H1 (cell line): ENCODE data around the gene MYL5.

Source experiments
- CBX5 ChIP-seq: fragments of 300-800, 300-1000 bp; sonication (generic); IDR thresholded peaks from 2 replicates; pipeline ENCODE4 v1.7.1; 2016; ENCODE audit warnings: antibody characterized with exemption, low read length, low read depth
- EP300 ChIP-seq, 2 experiments: IDR thresholded peaks; 1 replicate in 1 of 2; 2 replicates in 1 of 2; pipeline ENCODE4 v1.6.1; 2011 to 2012; ENCODE audit warnings: low read depth in 2 of 2, low read length in 2 of 2, mild to moderate bottlenecking in 2 of 2, borderline replicate concordance in 1 of 2, inconsistent platforms in 1 of 2, moderate library complexity in 1 of 2
- EZH2 ChIP-seq: fragments of 200-600 bp; sonication (generic); IDR thresholded peaks from 2 replicates; pipeline ENCODE4 v1.7.1; 2012; ENCODE audit warnings: low read depth, mild to moderate bottlenecking, moderate library complexity, low read length, inconsistent platforms; ENCODE audit not compliant: severe bottlenecking
- PHF8 ChIP-seq: fragments of 200-600 bp; sonication (generic); conservative IDR thresholded peaks from 2 replicates; pipeline ENCODE4 v1.7.1; 2012; ENCODE audit warnings: low read depth, mild to moderate bottlenecking, inconsistent platforms, low read length, moderate library complexity
- RAD21 ChIP-seq, 2 experiments: IDR thresholded peaks in 1 of 2; conservative IDR thresholded peaks in 1 of 2; 2 replicates each; pipeline ENCODE4 v1.6.1; 2011; ENCODE audit warnings: low read depth in 2 of 2, low read length in 2 of 2, improper control_type of control experiment in 1 of 2, inconsistent platforms in 1 of 2, mild to moderate bottlenecking in 1 of 2, moderate library complexity in 1 of 2
- TF ChIP-seq, protein P1 (sequence below): IDR thresholded peaks from 2 replicates; pipeline ENCODE4 v1.6.1; 2011; ENCODE audit warnings: low read depth, mild to moderate bottlenecking, low read length; ENCODE audit not compliant: insufficient read depth
- TF ChIP-seq, protein P2 (sequence below), 3 experiments: IDR thresholded peaks; 1 replicate in 2 of 3; 2 replicates in 1 of 3; pipeline versions ENCODE4 v1.5.1 to v1.6.1; 2011; ENCODE audit warnings: low read length in 3 of 3, mild to moderate bottlenecking in 3 of 3, inconsistent platforms in 2 of 3, low read depth in 1 of 3, moderate library complexity in 1 of 3; ENCODE audit not compliant: insufficient read depth in 1 of 3; ENCODE audit errors: control extremely low read depth in 1 of 3
- TF ChIP-seq, protein P3 (sequence below): IDR thresholded peaks from 2 replicates; pipeline ENCODE4 v1.6.1; 2012; ENCODE audit warnings: low read length, inconsistent platforms

DNA sequence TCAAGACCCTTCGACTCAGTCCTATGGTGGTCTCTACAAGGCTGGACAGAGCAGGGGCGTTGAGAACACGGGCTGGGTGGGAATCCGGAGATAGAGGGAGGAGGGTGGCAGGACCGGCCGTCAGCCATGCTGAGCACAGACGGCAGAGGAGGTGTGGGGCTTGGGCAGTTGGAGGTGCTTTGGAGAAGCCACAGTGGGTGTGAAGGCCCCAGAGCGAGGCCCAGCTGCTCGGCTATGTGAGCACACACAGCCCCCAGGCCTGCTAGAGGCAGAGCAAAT is 44.8 kb upstream of the MYL5 start:
- TF ChIP-seq CBX5 (no peak), EZH2 (no peak), RAD21 (IDR thresholded peaks at IDR 0.05 in 1 of 2, conservative IDR thresholded peaks at IDR 0.05 in 1 of 2; ENCODE audit: low read depth in 2 of 2, low read length in 2 of 2) (no peak), EP300 (IDR thresholded peaks at IDR 0.05; ENCODE audit: borderline replicate concordance in 1 of 2, low read depth in 2 of 2, low read length in 2 of 2) (no peak), PHF8 (no peak)
- TF ChIP-seq, protein P1, sequence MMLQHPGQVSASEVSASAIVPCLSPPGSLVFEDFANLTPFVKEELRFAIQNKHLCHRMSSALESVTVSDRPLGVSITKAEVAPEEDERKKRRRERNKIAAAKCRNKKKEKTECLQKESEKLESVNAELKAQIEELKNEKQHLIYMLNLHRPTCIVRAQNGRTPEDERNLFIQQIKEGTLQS, result no peak
- TF ChIP-seq, protein P2, sequence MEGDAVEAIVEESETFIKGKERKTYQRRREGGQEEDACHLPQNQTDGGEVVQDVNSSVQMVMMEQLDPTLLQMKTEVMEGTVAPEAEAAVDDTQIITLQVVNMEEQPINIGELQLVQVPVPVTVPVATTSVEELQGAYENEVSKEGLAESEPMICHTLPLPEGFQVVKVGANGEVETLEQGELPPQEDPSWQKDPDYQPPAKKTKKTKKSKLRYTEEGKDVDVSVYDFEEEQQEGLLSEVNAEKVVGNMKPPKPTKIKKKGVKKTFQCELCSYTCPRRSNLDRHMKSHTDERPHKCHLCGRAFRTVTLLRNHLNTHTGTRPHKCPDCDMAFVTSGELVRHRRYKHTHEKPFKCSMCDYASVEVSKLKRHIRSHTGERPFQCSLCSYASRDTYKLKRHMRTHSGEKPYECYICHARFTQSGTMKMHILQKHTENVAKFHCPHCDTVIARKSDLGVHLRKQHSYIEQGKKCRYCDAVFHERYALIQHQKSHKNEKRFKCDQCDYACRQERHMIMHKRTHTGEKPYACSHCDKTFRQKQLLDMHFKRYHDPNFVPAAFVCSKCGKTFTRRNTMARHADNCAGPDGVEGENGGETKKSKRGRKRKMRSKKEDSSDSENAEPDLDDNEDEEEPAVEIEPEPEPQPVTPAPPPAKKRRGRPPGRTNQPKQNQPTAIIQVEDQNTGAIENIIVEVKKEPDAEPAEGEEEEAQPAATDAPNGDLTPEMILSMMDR (IDR thresholded peaks at IDR 0.05; ENCODE audit: control extremely low read depth in 1 of 3, insufficient read depth in 1 of 3, low read depth in 1 of 3, low read length in 3 of 3), result no peak
- TF ChIP-seq, protein P3, sequence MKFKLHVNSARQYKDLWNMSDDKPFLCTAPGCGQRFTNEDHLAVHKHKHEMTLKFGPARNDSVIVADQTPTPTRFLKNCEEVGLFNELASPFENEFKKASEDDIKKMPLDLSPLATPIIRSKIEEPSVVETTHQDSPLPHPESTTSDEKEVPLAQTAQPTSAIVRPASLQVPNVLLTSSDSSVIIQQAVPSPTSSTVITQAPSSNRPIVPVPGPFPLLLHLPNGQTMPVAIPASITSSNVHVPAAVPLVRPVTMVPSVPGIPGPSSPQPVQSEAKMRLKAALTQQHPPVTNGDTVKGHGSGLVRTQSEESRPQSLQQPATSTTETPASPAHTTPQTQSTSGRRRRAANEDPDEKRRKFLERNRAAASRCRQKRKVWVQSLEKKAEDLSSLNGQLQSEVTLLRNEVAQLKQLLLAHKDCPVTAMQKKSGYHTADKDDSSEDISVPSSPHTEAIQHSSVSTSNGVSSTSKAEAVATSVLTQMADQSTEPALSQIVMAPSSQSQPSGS, result no peak
